ENCODE data around the gene PROSER2.

The PROSER2 gene

DNA sequence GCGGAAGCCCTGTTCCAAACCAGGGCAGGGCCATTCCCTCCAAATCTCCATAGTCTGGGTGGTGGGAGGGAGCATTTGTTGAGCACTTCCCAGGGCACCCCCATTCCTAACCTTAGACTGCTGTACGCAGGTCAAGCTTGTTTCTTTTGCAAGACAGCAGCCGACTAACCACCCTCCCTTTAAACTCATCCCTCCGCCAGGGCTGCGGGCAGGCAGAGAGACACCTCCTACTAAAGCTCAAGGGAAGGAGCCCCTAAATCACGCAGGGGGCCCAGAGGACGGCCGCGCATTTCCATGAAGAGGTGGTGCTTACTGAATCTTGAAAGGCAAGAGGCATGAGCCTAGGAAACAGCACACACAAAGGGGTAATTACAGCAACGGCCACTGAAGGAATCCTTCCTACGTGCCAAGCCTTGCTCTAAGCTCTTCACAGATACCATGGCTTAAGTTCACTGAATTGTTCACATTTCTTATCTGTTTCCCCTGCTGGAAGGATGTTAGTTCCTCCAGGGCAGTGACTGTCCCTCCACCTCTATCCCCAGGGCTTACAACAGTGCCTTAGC lies 90.0 kb downstream of the PROSER2 start:
- no peak for DNase-seq

- no peak for DNase-seq
These were observed 95.2 kb downstream of the PROSER2 start for GRCh38 chr10:11918384-11918783.

GRCh38 chr10:11919271-11919670 lies 96.1 kb downstream of the PROSER2 start:
- no peak for DNase-seq
